Measurements from ENCODE around the gene MLH3.

Gene MLH3

DNA sequence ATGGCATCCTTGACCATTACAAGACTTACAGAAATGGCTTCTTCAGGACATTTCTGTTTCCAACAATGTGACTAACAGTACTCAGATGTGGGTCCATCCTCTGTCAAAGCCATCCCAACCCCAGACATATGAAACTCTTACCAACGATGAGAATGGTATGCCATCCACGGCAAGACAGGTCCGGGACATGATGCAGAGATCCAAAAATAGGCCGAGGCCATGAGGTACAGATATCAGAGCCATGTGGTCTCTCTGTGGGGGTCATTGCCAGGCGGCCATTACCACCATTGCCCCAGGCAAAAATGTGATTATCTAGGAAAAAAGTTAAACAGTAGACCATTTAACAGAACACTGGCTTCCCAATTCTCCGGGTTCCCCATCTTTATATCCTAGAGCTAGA is 45.7 kb upstream of the MLH3 start:
- no peak for TF ChIP-seq TCF12 (IDR thresholded peaks at IDR 0.05; ENCODE audit: low read depth)
- TF ChIP-seq RAD21 (IDR thresholded peaks at IDR 0.05; ENCODE audit: low read depth): no peak
- no peak for TF ChIP-seq FOXM1 (IDR thresholded peaks at IDR 0.05; ENCODE audit: borderline replicate concordance, low read depth)
- TF ChIP-seq YY1 (IDR thresholded peaks at IDR 0.05; ENCODE audit: low read depth): no peak
- TF ChIP-seq CREB1 (IDR thresholded peaks at IDR 0.05; ENCODE audit: low read depth): no peak
- no peak for TF ChIP-seq NFIC (IDR thresholded peaks at IDR 0.05)
- no peak for TF ChIP-seq EGR1 (IDR thresholded peaks at IDR 0.05)
- TF ChIP-seq, protein P1, sequence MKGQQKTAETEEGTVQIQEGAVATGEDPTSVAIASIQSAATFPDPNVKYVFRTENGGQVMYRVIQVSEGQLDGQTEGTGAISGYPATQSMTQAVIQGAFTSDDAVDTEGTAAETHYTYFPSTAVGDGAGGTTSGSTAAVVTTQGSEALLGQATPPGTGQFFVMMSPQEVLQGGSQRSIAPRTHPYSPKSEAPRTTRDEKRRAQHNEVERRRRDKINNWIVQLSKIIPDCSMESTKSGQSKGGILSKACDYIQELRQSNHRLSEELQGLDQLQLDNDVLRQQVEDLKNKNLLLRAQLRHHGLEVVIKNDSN (IDR thresholded peaks at IDR 0.05): no peak
- TF ChIP-seq EP300 (IDR thresholded peaks at IDR 0.05; ENCODE audit: borderline replicate concordance): no peak
- TF ChIP-seq, protein P2, sequence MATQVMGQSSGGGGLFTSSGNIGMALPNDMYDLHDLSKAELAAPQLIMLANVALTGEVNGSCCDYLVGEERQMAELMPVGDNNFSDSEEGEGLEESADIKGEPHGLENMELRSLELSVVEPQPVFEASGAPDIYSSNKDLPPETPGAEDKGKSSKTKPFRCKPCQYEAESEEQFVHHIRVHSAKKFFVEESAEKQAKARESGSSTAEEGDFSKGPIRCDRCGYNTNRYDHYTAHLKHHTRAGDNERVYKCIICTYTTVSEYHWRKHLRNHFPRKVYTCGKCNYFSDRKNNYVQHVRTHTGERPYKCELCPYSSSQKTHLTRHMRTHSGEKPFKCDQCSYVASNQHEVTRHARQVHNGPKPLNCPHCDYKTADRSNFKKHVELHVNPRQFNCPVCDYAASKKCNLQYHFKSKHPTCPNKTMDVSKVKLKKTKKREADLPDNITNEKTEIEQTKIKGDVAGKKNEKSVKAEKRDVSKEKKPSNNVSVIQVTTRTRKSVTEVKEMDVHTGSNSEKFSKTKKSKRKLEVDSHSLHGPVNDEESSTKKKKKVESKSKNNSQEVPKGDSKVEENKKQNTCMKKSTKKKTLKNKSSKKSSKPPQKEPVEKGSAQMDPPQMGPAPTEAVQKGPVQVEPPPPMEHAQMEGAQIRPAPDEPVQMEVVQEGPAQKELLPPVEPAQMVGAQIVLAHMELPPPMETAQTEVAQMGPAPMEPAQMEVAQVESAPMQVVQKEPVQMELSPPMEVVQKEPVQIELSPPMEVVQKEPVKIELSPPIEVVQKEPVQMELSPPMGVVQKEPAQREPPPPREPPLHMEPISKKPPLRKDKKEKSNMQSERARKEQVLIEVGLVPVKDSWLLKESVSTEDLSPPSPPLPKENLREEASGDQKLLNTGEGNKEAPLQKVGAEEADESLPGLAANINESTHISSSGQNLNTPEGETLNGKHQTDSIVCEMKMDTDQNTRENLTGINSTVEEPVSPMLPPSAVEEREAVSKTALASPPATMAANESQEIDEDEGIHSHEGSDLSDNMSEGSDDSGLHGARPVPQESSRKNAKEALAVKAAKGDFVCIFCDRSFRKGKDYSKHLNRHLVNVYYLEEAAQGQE (IDR thresholded peaks at IDR 0.05; ENCODE audit: low read depth): no peak
- TF ChIP-seq CEBPB (IDR thresholded peaks at IDR 0.05): no peak
- TF ChIP-seq TAF1 (IDR thresholded peaks at IDR 0.05; ENCODE audit: low read depth): no peak
- no peak for TF ChIP-seq ZBTB7A (IDR thresholded peaks at IDR 0.05; ENCODE audit: low read depth)
- no peak for TF ChIP-seq TEAD4 (IDR thresholded peaks at IDR 0.05)
- TF ChIP-seq, protein P3, sequence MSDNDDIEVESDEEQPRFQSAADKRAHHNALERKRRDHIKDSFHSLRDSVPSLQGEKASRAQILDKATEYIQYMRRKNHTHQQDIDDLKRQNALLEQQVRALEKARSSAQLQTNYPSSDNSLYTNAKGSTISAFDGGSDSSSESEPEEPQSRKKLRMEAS (IDR thresholded peaks at IDR 0.05): no peak

DNA sequence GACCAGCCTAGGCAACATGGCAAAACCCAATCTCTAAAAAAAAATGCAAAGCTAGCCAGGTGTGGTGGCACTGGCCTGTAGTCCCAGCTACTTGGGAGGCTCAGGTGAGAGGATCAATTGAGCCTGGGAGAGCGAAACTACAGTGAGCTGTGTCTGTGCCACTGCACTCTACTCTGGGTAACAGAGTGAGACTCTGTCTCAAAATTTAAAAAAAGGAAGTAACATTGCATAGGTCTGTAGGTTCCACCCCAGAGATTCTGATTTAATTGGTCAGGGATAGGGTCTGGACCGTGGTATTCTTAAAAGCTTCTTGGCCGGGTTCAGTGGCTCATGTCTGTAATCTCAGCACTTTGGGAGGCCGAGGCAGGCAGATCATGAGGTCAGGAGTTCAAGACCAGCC is 44.4 kb upstream of the MLH3 start:
- TF ChIP-seq TAF1 (IDR thresholded peaks at IDR 0.05; ENCODE audit: low read depth): no peak
- no peak for TF ChIP-seq TEAD4 (IDR thresholded peaks at IDR 0.05)
- no peak for TF ChIP-seq CREB1 (IDR thresholded peaks at IDR 0.05; ENCODE audit: low read depth)
- no peak for TF ChIP-seq NFIC (IDR thresholded peaks at IDR 0.05)
- TF ChIP-seq, protein P1 (IDR thresholded peaks at IDR 0.05): no peak
- no peak for TF ChIP-seq TCF12 (IDR thresholded peaks at IDR 0.05; ENCODE audit: low read depth)
- TF ChIP-seq YY1 (IDR thresholded peaks at IDR 0.05; ENCODE audit: low read depth): no peak
- no peak for TF ChIP-seq RAD21 (IDR thresholded peaks at IDR 0.05; ENCODE audit: low read depth)
- TF ChIP-seq, protein P3 (IDR thresholded peaks at IDR 0.05): no peak
- TF ChIP-seq, protein P2 (IDR thresholded peaks at IDR 0.05; ENCODE audit: low read depth): no peak
- no peak for TF ChIP-seq FOXM1 (IDR thresholded peaks at IDR 0.05; ENCODE audit: borderline replicate concordance, low read depth)
- no peak for TF ChIP-seq EGR1 (IDR thresholded peaks at IDR 0.05)
- TF ChIP-seq CEBPB (IDR thresholded peaks at IDR 0.05): no peak
- no peak for TF ChIP-seq ZBTB7A (IDR thresholded peaks at IDR 0.05; ENCODE audit: low read depth)
- TF ChIP-seq EP300 (IDR thresholded peaks at IDR 0.05; ENCODE audit: borderline replicate concordance): no peak

DNA sequence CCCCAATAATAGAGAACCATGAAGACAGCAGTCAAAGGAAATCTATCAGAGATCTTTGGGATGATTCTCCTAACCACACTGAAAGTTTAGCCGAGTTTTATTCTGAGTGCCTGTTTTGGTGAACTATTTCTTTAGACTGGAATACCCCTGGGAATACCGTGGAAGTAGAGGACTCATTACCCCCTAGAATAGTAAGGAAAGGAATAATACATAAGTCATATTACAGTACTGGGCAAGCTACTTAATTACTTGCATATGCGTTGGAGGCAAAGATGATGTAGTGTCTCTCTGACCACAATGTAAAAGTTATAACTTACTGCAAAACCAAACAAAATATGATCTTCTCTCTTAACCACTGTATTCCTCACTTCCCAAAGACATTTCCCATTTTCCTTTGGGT is 43.6 kb upstream of the MLH3 start:
- TF ChIP-seq CREB1 (IDR thresholded peaks at IDR 0.05; ENCODE audit: low read depth) (no peak), RAD21 (IDR thresholded peaks at IDR 0.05; ENCODE audit: low read depth) (no peak)
- TF ChIP-seq, protein P3 (IDR thresholded peaks at IDR 0.05): no peak

DNA sequence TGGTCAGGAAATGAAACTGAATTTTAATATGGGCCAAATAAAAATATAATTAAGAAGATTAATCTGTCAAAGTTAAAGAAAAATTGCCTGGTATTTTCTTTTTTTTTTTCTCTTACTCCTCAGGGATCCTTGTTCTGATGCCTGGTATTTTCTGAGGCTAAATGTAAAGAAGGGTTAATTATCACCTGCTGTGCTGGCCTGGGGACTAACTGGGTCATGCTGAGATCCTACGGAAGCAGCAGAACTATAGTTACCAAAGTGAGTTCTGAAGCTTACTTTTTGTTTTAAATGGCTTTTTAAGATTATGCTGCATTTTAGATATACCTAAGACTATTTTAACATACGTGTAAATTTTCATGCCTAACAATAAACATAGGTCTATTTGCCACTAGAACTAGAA is 41.4 kb upstream of the MLH3 start:
- TF ChIP-seq, protein P3 (IDR thresholded peaks at IDR 0.05): no peak
- TF ChIP-seq TEAD4 (IDR thresholded peaks at IDR 0.05) (no peak), YY1 (IDR thresholded peaks at IDR 0.05; ENCODE audit: low read depth) (no peak), FOXM1 (IDR thresholded peaks at IDR 0.05; ENCODE audit: borderline replicate concordance, low read depth) (no peak), TAF1 (IDR thresholded peaks at IDR 0.05; ENCODE audit: low read depth) (no peak), EP300 (IDR thresholded peaks at IDR 0.05; ENCODE audit: borderline replicate concordance) (no peak)

DNA sequence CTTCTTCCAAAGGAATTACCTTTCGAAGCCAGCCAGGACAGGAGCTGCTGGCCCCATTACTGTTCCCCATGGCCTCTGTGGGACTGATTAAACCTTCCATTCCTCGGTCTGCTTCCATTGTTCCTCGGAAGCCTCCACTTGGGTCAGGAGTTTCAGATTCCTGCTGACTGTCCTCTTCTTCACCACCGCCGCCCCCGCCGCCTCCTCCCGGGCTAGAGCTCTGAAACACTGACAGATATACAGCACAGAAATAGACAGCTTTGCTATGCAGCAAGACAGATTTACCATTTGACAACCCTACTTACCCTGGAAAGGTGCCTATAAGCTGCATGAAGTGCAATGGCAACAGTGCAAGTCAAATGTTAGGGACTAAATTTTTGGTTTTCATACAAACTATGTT is 40.0 kb upstream of the MLH3 start:
- TF ChIP-seq EGR1 (IDR thresholded peaks at IDR 0.05) (no peak), CREB1 (IDR thresholded peaks at IDR 0.05; ENCODE audit: low read depth) (no peak), ZBTB7A (IDR thresholded peaks at IDR 0.05; ENCODE audit: low read depth) (no peak), YY1 (IDR thresholded peaks at IDR 0.05; ENCODE audit: low read depth) (no peak), TEAD4 (IDR thresholded peaks at IDR 0.05) (no peak), TAF1 (IDR thresholded peaks at IDR 0.05; ENCODE audit: low read depth) (no peak), EP300 (IDR thresholded peaks at IDR 0.05; ENCODE audit: borderline replicate concordance) (no peak), NFIC (IDR thresholded peaks at IDR 0.05) (no peak), FOXM1 (IDR thresholded peaks at IDR 0.05; ENCODE audit: borderline replicate concordance, low read depth) (no peak), CEBPB (IDR thresholded peaks at IDR 0.05) (no peak), RAD21 (IDR thresholded peaks at IDR 0.05; ENCODE audit: low read depth) (no peak), TCF12 (IDR thresholded peaks at IDR 0.05; ENCODE audit: low read depth) (no peak)
- TF ChIP-seq, protein P2 (IDR thresholded peaks at IDR 0.05; ENCODE audit: low read depth): no peak
- TF ChIP-seq, protein P1 (IDR thresholded peaks at IDR 0.05): no peak
- TF ChIP-seq, protein P3 (IDR thresholded peaks at IDR 0.05): no peak

All from Ishikawa (cell line).